MM.1S (cell line): ENCODE results near the gene ADCY2.

ENCODE experiments used
- DNase-seq: peaks from one replicate; pipeline ENCODE4 v3.0.0-alpha.2; 2015
- H2AFZ ChIP-seq: fragments of 300-600 bp; sonication (generic); 2 replicates; pipeline ENCODE4 v1.6.0; 2016; ENCODE audit warnings: antibody characterized with exemption, low read length
- H3F3A ChIP-seq: fragments of 300-600 bp; sonication (generic); 2 replicates; pipeline ENCODE4 v1.6.1; 2016; ENCODE audit warnings: mild to moderate bottlenecking, antibody characterized with exemption, low read length, moderate library complexity, mixed read lengths; ENCODE audit not compliant: insufficient read depth
- H3K27ac ChIP-seq: fragments of 300-600 bp; sonication (generic); 2 replicates; pipeline ENCODE4 v1.5.1; 2016; ENCODE audit warnings: mild to moderate bottlenecking, low read length
- H3K27me3 ChIP-seq: fragments of 300-600 bp; sonication (generic); replicated peaks from 2 replicates; pipeline ENCODE4 v1.6.0; 2016; ENCODE audit warnings: low read length; ENCODE audit not compliant: insufficient read depth
- H3K36me3 ChIP-seq: fragments of 300-600 bp; sonication (generic); replicated peaks from 2 replicates; pipeline ENCODE4 v1.6.1; 2016; ENCODE audit warnings: mild to moderate bottlenecking, low read length, mixed read lengths; ENCODE audit not compliant: insufficient read depth
- H3K4me1 ChIP-seq: fragments of 300-600 bp; sonication (generic); 2 replicates; pipeline ENCODE4 v1.6.1; 2016; ENCODE audit warnings: low read length, mixed read lengths
- H3K4me2 ChIP-seq: fragments of 300-600 bp; sonication (generic); 2 replicates; pipeline ENCODE4 v1.6.0; 2016; ENCODE audit warnings: low read depth, low read length
- H3K4me3 ChIP-seq: fragments of 300-600 bp; sonication (generic); 2 replicates; pipeline ENCODE4 v1.5.1; 2016; ENCODE audit warnings: low read length, mixed read lengths
- H3K79me2 ChIP-seq: fragments of 300-600 bp; sonication (generic); 2 replicates; pipeline ENCODE4 v1.6.1; 2016; ENCODE audit warnings: mixed run types, low read length, mixed read lengths
- H3K9ac ChIP-seq: fragments of 300-600 bp; sonication (generic); 2 replicates; pipeline ENCODE4 v1.6.1; 2016; ENCODE audit warnings: low read length, mixed read lengths
- H3K9me2 ChIP-seq: fragments of 300-600 bp; sonication (generic); replicated peaks from 2 replicates; pipeline ENCODE4 v1.6.1; 2016; ENCODE audit warnings: mild to moderate bottlenecking, low read length, mixed read lengths; ENCODE audit not compliant: insufficient read depth
- H3K9me3 ChIP-seq: fragments of 300-600 bp; sonication (generic); replicated peaks from 2 replicates; pipeline ENCODE4 v1.6.1; 2016; ENCODE audit warnings: mild to moderate bottlenecking, low read length, mixed read lengths; ENCODE audit not compliant: insufficient read depth
- H4K20me1 ChIP-seq: fragments of 300-600 bp; sonication (generic); 2 replicates; pipeline ENCODE4 v1.6.1; 2016; ENCODE audit warnings: mild to moderate bottlenecking, low read length, moderate library complexity, mixed read lengths; ENCODE audit not compliant: insufficient read depth
- EZH2 ChIP-seq: fragments of 300-600 bp; sonication (generic); optimal IDR thresholded peaks from 2 replicates; pipeline ENCODE3; 2017; ENCODE audit warnings: low read depth, mild to moderate bottlenecking, antibody characterized with exemption, low read length, mixed read lengths
- EZH2phosphoT487 ChIP-seq: fragments of 300-600 bp; sonication (generic); IDR thresholded peaks from 2 replicates; pipeline ENCODE4 v1.6.1; 2018; ENCODE audit warnings: antibody characterized with exemption, low read length
- TF ChIP-seq, protein P1 (sequence below): fragments of 300-600 bp; sonication (generic); IDR thresholded peaks from 2 replicates; pipeline ENCODE4 v1.5.1; 2016; ENCODE audit warnings: antibody characterized with exemption, low read length, mixed read lengths

Gene ADCY2

DNA sequence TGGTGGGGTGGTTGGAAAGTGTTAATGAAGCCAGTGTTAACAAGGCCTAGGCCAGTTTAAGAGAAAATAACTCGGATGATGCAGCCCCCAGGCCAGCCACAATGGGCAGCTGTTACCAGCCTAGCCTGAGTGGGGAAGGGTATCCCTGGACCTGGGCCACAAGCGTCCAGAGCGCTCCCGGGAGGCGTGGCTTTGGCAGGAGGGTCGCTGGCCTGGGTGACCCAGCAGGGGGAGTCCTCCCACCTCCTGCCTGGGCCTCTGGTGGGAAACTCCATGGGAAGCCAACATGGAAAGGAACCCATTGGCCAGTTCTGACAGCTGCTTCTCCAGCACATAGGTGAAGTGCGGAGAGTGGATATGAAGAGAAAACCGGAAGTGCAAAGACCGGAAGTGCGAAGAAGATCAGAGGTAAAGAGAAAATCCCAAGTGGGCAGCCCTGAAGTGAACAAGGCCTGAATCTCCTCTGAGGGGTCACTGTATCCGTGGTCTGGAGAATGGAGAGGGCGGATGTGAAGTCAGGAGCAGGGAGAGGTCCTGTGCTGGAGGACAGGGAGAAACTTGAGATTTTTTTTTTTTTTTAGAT, 79.0 kb downstream of the ADCY2 start:
- H3K27ac ChIP-seq, result no peak overlapping the region
- H3K4me2 ChIP-seq, result no peak overlapping the region
- TF ChIP-seq, protein P1, sequence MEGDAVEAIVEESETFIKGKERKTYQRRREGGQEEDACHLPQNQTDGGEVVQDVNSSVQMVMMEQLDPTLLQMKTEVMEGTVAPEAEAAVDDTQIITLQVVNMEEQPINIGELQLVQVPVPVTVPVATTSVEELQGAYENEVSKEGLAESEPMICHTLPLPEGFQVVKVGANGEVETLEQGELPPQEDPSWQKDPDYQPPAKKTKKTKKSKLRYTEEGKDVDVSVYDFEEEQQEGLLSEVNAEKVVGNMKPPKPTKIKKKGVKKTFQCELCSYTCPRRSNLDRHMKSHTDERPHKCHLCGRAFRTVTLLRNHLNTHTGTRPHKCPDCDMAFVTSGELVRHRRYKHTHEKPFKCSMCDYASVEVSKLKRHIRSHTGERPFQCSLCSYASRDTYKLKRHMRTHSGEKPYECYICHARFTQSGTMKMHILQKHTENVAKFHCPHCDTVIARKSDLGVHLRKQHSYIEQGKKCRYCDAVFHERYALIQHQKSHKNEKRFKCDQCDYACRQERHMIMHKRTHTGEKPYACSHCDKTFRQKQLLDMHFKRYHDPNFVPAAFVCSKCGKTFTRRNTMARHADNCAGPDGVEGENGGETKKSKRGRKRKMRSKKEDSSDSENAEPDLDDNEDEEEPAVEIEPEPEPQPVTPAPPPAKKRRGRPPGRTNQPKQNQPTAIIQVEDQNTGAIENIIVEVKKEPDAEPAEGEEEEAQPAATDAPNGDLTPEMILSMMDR, result no peak
- TF ChIP-seq EZH2phosphoT487, result no peak
- no peak for TF ChIP-seq EZH2
- H3K79me2 ChIP-seq, result no peaks in the 10 kb centered on the region
- no peaks in the 10 kb centered on the region for H3K36me3 ChIP-seq
- no peaks in the 10 kb centered on the region for H3K27me3 ChIP-seq
- no peak overlapping the region for H3K4me3 ChIP-seq
- H3K4me1 ChIP-seq, result no peaks in the 10 kb centered on the region
- no peaks in the 10 kb centered on the region for H3K9me3 ChIP-seq
- no peaks in the 10 kb centered on the region for H3K9me2 ChIP-seq
- DNase-seq, result no peak
- no peaks in the 10 kb centered on the region for H4K20me1 ChIP-seq
- H3K9ac ChIP-seq, result no peak overlapping the region
- H3F3A ChIP-seq, result no peaks in the 10 kb centered on the region
- no peak overlapping the region for H2AFZ ChIP-seq

- H3K9me3 ChIP-seq, result no peaks in the 10 kb centered on the region
- H3K4me3 ChIP-seq, result no peak overlapping the region
- no peak overlapping the region for H3K27ac ChIP-seq
- TF ChIP-seq EZH2 (no peak), EZH2phosphoT487 (no peak)
- TF ChIP-seq, protein P1, result no peak
- H3F3A ChIP-seq, result no peaks in the 10 kb centered on the region
- H3K27me3 ChIP-seq, result no peaks in the 10 kb centered on the region
- H3K79me2 ChIP-seq, result no peaks in the 10 kb centered on the region
- no peak overlapping the region for H3K9ac ChIP-seq
- no peaks in the 10 kb centered on the region for H3K9me2 ChIP-seq
- no peaks in the 10 kb centered on the region for H3K4me1 ChIP-seq
- H2AFZ ChIP-seq, result no peak overlapping the region
- H3K4me2 ChIP-seq, result no peak overlapping the region
- H4K20me1 ChIP-seq, result no peaks in the 10 kb centered on the region
- no peak for DNase-seq
- no peaks in the 10 kb centered on the region for H3K36me3 ChIP-seq
These were observed 82.5 kb downstream of the ADCY2 start for GRCh38 chr5:7478459-7478858.

DNA sequence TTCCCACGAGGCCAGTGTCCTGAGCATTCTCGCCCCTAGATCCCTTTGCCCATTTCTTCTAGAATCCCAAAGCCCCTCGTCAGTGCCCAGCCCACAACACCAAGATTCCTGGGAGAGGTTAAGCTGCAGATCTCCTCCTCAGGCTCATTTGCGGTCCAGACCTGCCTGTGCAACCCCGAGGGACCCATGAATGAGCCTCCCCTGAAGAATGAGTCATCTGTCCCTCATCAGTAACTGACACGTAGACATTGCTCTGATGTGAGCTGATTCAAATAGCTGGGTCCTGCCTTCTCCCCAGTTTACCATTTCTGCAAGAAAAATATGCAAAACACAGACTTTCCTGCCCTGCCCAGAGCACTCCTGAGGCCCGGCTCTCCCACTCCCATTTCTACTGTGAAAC, 92.8 kb downstream of the ADCY2 start:
- no peak for DNase-seq
- no peaks in the 10 kb centered on the region for H3K4me1 ChIP-seq
- no peaks in the 10 kb centered on the region for H3F3A ChIP-seq
- no peaks in the 10 kb centered on the region for H3K9me3 ChIP-seq
- no peak overlapping the region for H2AFZ ChIP-seq
- H4K20me1 ChIP-seq, result no peaks in the 10 kb centered on the region
- no peak overlapping the region for H3K4me3 ChIP-seq
- no peak overlapping the region for H3K4me2 ChIP-seq
- no peaks in the 10 kb centered on the region for H3K36me3 ChIP-seq
- no peaks in the 10 kb centered on the region for H3K9me2 ChIP-seq
- no peak for TF ChIP-seq EZH2
- no peak for TF ChIP-seq EZH2phosphoT487
- TF ChIP-seq, protein P1, result no peak
- H3K27ac ChIP-seq, result no peak overlapping the region
- H3K9ac ChIP-seq, result no peak overlapping the region
- no peaks in the 10 kb centered on the region for H3K27me3 ChIP-seq
- H3K79me2 ChIP-seq, result no peaks in the 10 kb centered on the region
